ENCODE results near the gene DACT3.

Gene DACT3

DNA sequence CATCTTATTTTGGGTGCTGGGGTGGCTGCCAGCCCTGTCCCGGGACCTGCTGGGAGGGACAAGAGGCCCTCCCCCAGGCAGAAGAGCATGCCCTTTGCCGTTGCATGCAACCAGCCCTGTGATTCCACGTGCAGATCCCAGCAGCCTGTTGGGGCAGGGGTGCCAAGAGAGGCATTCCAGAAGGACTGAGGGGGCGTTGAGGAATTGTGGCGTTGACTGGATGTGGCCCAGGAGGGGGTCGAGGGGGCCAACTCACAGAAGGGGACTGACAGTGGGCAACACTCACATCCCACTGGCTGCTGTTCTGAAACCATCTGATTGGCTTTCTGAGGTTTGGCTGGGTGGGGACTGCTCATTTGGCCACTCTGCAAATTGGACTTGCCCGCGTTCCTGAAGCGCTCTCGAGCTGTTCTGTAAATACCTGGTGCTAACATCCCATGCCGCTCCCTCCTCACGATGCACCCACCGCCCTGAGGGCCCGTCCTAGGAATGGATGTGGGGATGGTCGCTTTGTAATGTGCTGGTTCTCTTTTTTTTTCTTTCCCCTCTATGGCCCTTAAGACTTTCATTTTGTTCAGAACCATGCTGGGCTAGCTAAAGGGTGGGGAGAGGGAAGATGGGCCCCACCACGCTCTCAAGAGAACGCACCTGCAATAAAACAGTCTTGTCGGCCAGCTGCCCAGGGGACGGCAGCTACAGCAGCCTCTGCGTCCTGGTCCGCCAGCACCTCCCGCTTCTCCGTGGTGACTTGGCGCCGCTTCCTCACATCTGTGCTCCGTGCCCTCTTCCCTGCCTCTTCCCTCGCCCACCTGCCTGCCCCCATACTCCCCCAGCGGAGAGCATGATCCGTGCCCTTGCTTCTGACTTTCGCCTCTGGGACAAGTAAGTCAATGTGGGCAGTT, 51.2 kb downstream of the DACT3 start:
- DNase-seq = no peak

DNA sequence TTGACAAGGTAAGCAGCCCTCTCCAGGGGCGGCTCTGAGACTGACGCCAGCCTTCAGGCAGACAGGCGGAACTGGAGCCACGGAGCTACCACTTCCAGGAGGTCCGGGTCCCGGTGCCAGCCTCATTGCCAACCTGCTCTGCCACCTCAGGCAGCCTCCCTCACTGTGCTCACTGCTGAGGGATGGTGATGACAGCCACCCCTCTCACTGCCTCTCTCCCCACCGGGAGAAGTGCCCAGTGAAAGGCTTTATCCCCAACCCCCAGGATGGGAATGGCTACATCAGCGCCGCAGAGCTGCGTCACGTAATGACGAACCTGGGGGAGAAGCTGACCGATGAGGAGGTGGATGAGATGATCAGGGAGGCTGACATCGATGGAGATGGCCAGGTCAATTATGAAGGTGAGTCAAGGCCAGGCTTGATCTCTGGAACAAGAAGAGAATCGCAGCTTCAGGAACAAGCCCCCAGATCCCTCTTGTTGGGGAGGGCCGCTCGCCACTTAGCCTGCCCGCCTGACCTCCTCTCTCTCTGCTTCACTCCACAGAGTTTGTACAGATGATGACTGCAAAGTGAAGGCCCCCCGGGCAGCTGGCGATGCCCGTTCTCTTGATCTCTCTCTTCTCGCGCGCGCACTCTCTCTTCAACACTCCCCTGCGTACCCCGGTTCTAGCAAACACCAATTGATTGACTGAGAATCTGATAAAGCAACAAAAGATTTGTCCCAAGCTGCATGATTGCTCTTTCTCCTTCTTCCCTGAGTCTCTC, 52.2 kb downstream of the DACT3 start:
- DNase-seq = no peak

DNA sequence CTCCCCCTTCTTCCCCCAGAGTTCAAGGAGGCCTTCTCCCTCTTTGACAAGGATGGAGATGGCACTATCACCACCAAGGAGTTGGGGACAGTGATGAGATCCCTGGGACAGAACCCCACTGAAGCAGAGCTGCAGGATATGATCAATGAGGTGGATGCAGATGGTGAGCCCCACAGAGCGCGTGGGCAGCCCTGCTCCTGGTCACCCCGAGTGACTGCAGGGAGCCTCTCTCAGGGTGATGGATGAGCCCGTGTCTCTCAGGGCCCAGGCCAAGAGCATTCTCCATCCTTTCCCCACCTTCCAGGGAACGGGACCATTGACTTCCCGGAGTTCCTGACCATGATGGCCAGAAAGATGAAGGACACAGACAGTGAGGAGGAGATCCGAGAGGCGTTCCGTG, 52.8 kb downstream of the DACT3 start:
- no peak for DNase-seq

DNA sequence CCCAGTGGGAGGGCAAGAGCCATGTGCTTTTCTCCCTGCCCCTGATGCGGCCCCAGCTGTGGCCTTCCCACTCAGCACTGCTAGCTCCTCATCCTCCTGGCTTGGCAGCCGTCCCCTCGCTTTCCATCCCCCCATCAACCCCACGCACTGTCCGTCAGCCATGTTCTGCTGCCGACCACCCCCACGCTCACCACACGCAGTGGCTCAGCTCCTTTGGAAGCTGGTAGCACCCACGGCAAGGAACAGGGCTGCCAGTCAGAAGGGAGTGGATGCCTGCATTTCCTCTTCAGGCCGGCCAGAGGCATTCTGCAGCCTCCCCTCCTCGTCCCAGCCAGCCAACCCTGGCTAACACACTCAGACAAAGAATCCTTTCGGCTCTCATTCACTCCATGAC, 53.5 kb downstream of the DACT3 start:
- DNase-seq = no peak

DNA sequence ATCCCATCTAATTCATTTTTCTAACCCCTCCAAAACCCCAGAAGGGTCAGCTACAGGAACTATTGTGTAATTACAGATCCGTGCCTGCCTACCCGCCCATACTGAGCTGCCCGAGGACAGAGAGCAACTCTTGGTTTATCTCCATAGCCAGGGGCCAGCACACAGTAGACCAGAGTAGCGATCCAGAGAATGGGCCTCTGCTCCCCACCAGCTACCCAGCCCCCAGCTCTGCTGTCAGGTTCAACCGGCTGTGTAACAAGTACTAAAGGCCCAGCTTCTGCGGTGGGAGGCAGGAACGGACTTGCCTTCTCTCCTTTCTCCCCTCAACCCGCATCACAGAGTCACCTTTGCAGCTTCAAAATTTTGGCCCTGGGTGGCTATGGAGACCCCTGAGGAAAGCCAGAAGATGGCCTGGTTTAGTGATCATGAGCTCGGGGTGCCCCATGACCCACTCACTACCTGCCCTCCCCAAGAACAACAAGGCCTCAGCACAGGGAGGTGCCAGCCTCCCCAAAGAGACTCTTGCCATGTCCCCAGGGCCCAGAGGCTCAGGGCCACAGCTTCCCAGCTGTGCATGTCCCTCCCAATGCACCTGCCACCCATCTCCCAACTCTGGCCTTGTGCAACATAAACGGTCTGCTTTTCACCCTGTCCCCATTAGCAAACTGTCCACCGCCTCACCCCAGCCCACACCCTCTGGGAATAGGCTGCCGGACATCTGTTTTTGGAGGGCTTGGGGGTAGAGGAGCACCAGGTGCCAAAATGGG, 54.1 kb downstream of the DACT3 start:
- no peak for DNase-seq

DNA sequence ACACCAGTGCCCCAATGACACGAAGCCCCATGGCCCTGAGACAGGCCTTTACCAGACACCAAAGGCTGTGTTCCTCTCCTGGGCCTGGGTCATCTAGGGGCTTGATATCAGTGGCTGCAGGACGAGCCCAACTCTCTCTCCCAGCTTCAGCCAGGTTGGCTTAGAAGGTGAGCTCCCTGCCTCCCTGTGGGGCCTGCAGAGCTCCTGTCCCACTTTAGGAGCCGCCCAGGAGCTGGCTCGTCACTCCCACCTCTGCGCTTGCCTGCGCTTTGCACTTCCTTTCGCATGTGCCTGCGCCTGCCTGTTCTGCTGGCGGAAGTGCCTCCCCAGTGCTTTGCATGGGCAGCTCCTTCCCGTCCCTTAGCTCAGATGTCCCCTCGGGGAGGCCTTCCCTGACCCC, 55.0 kb downstream of the DACT3 start:
- no peak for DNase-seq

DNA sequence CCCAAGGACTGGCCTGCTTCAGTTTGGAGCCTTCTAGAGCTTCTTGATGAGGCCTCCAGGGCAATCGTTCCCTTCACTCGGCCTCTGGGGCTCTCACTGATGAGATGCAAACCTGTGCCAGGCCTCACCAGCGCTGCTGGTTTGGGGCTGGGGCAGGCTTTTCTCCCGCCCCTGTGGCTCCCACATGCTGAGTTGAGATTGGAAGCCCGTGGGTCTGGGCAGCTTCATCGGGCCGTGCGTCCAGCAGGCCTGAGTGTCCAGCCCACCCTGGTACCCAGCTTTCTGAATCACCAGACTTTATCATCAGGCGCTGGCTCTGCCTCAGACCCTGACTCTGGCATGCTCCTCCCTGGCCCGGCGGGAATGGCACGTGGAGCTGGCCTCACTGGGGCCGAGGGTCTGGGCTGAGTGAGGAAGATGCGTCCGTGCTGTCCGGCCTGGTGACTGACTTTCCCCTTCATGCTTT, 55.6 kb downstream of the DACT3 start:
- no peak for DNase-seq

DNA sequence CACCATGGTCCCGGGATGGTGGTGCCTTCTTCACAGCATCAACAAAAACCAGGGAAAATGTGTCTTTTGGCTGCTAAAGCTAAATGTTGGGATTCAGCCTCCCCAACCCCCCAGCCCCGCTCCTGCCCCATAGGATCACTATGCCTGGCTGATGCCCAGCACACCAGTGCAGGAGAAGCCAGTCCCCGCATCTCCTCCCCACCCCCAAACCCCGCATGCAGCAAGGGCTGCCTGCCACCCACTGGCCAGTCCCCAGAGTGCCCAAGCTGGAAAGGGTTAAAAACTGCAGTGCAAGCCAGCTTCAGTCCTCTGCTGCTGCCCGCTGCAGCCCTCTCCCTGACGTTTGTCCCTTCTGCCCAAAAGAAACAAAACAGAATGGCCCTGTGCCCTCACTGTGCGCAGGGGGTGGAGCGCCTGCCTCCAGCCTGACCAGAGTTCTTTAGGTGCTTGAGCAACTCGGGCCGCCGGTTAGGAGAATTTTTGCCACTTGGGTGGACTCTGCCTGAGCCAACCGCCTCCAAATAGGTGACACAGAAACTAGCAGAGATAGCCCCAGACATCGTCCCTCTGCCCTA, 56.1 kb downstream of the DACT3 start:
- DNase-seq = no peak

DNA sequence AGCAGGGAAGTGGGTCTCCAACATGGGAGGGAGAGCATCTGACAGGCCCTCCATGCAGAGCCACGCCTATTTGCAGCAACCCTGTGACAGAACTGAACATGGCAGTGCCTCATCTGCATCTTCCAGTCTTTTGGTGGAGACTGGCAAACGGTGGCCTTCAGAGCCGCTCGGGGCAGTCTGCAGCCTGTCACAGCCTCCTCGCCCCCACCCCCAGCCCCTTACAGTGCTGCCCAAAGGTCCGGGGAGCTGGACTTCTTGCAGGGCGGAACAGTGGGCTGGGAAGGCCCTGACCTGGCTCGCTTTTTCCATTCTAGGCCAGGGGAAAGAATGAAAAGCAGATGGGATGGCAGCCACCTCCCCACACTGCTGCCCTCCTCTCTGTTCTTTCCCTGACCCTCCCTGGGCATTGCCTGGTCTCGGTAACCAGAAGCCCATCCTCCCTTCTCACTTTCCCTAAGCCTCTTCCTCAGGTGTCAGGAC, 57.2 kb downstream of the DACT3 start:
- no peak for DNase-seq

DNA sequence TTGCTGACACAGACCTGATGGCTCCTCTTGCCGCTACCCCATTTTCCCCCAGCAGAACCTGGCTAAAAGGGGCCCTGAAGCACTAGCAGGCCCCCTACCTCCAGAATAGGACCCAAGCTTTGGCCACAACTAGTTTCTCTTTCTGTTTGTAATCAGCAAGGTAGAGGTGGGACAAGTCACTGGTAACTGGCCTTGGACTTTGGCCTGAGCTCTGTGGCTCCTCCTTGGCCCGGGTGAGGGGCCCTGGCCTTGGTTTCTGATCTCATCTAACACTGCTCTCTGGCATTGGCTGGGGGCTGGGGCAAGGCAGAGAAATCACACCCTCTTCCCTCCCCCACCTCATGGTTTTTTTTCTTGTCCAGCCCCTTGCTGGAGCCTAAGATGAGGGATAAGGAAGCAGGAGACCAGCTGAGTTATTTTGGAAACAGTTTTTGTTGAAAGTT, 57.8 kb downstream of the DACT3 start:
- DNase-seq = no peak

DNA sequence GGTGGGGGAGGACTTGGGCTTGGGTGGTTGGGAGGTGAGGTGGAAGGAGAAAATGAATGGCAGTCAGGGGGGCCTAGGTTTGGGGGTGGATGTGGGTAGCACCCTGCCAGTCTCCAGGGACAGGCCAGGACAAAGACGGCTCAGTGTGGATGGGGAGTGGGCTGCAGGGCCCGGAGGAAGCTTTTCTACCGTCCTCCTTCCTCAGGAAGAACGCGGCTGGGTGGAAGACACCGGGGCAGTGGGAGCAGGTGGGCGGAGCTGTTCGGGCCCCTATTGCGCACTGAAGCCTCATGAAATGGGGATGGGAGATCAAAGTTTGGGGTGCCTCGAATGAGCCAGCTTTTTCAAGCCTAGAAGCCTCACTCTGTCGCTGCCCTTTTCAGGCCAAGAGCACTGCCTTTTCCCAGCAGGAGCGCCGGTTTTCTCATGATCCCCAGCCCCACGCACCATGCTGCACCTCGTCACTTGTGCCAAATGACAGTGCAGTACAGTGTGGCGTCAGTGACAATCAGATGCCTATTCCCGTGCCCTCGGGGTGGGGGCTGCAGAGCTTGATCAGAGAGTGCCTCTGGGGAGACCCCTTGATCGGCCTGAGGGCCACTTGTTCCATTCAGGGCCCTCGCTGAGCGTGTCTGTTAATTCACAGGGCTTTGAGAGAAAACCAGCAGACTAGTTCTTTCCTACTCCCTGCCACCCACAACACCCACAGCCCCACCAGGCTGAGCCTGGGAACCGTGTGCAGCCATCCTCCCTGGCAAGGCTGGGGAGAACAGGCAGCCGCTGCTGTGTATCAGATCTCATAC, 58.4 kb downstream of the DACT3 start:
- DNase-seq = no peak

DNA sequence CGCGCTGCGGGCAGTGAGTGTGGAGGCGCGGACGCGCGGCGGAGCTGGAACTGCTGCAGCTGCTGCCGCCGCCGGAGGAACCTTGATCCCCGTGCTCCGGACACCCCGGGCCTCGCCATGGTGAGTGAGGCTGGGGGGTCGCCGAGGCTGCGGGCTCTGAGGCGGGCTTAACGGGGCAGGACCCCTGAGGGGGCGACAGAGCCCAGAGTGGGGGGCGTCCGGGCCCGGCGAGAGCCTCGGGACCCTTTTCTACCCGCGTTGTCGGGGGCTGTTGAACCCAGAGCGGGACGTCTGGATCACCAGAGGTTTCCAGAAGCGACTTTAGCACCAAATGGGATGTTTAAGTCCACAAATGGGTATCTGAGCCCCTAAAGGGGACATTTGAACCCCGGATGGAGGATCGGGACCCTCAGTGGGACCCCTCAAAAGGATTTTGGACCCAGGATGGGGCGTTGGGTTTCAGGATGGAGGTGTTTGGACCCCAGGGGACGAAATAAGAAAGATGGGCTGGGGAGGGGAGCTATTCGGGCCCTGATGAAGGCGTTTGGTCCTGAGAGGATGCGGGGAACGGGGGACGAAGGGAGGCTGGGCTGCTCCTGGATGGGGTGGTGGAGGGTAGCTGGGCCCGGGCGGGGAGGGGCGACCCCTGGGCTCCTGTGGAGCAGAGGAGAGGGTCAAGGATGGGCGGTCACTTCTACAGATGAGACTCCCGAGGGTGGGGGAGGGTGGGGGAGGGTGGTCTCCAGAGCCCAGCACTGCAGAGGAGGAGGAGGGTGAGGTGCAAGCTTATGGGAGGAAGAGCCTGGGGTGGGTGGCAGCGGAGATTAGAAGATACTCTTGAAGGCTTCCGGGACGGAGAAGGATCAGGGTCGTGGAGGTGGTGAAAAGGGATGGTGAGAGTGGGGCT, 59.4 kb downstream of the DACT3 start, which contains the start of gene CALM3:
CALM3 (plus strand) TSS at position 13 of the 907 bp plus-strand sequence; CDS start at position 118, 105 bp downstream.
- no peak for DNase-seq

DNA sequence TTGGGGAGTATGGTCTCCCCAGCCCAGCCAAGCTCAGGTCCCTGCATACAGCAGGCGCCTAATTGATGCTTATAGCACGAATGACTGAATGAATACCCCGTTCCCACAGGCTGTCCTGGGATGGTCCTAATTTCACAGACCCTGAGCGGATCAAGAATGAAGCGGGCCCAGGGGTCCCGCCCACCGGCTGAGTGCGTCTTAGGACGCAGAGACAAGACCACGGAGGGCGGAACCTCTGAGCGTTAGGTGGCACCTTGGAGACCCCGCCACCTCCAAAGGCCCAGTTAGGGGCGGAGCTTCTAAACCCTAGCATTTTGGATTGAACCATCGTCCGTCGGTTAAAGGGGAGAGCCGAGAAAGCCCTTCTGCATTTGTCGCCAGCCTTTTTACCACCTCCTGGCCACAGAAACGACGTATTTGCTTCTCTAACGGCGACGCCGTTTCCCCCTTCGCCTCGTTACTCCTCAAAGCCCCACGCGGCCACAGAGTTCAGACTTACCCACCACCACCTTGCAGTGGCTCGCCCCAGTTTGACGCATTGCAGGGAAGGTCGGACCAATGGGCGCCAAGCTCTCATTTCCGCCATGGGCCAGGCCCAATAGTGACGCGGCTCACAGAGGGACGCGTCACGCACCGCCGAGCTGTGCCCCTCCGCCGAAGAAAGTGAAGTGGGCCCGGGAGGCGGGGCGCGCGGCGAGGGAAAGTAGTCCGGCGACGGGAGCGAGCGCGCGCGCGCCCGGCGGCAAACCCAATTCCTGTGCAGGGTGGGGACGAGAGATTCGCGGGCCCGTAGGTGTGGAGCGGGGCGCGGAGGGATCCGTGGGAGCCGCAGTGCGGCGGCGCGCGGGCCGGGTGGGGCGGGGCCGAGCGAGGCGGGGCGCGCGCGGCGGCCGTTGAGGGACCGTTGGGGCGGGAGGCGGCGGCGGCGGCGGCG, 60.3 kb downstream of the DACT3 start:
- peak; percentile 47 for DNase-seq

DNA sequence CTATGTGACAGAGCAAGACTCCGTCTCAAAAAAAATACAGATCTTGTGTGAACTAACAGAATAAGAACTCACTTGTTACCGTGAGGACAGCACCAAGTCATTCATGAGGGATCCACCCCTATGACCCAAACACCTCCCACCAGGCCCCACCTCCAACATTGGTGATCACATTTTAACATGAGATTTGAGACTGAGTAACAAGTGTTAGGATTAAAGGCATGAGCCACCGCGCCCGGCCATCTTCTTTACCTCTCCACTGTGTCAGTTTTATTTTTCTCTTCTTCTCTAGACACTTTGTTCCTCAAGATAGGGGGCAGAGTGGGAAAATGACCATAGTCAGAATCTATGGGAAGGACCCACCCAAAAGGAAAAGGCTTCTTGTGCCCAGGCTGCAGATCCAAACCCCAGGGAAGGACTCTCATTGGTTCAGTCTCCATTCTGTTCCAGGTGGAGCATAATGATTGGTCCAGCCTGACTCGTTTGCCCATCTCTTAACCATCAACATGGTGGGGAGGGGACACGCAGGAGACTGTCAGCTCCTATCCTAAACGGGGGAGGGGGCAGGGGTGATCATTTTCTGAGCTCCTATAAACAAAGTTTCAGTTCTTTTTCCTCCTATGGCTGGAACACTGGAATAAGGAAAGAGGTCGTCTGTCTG, 61.1 kb downstream of the DACT3 start:
- no peak for DNase-seq

DNA sequence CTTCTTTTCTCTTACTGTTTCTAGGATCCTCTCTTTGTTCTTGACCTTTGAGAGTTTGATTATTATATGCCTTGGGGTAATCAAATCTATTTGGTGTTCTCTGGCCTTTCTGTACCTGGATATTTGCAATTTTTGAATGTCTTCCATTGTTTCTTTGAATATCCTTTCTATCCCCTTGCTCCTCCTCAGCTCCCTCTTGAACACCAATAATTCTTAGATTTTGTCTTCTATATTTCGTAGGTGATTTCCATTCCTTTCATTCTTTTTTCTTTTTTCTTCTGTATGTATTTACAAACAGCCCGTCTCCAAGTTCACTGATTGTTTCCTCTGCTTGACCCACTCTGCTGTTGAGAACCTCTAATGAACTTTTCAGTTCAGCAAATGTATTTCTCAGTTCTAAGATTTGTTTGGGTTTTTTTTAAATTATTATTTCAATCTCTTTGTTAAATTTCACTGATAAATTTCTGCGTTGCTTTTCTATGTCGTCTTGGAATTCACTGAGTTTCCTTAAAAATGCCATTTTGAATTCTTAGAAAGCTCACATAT, 62.5 kb downstream of the DACT3 start:
- no peak for DNase-seq

All from NCI-H524 treated with DMSO at 0.1 percent for 48 hours (cell line).